Activated CD4-positive, alpha-beta T cell treated with anti-CD3 and anti-CD28 coated beads for 1 hour (primary cell): ENCODE results near the gene MAP1B.
"Not testable (repeated sequence)": the region's sequence is repeated elsewhere in the genome, so short reads cannot be mapped to it uniquely, and the experiment has no call there.

Source experiments
- DNase-seq: peaks from one replicate; pipeline ENCODE4 v3.0.0-alpha.2; 2020

MAP1B gene

GRCh38 chr5:72107131-72107900 is at the start of gene MAP1B:
Gene MAP1B (plus strand): TSS chr5:72107475. CDS start chr5:72107532, 57 bp downstream.
- DNase-seq = no peak

GRCh38 chr5:72057816-72058215 is 49.5 kb upstream of the MAP1B start:
- DNase-seq = no peak

GRCh38 chr5:72063219-72063819 is 44.0 kb upstream of the MAP1B start:
- DNase-seq = no peak

GRCh38 chr5:72064801-72065570 is 42.3 kb upstream of the MAP1B start:
- no peak for DNase-seq

- DNase-seq = no peak
These were observed 41.5 kb upstream of the MAP1B start for GRCh38 chr5:72065751-72066255.

- DNase-seq = no peak
These were observed 40.6 kb upstream of the MAP1B start for GRCh38 chr5:72066705-72067107.

- no peak for DNase-seq
These were observed 39.4 kb upstream of the MAP1B start for GRCh38 chr5:72067682-72068470.

GRCh38 chr5:72070529-72070928 is 36.7 kb upstream of the MAP1B start:
- no peak for DNase-seq

- DNase-seq = no peak
These were observed 35.4 kb upstream of the MAP1B start for GRCh38 chr5:72071906-72072305.

- no peak for DNase-seq
These were observed 33.0 kb upstream of the MAP1B start for GRCh38 chr5:72074251-72074650.

GRCh38 chr5:72075461-72075860 is 31.8 kb upstream of the MAP1B start:
- no peak for DNase-seq

GRCh38 chr5:72076621-72077300 is 30.5 kb upstream of the MAP1B start:
- no peak for DNase-seq

GRCh38 chr5:72077390-72077789 is 29.9 kb upstream of the MAP1B start:
- DNase-seq = no peak

GRCh38 chr5:72079288-72079687 is 28.0 kb upstream of the MAP1B start:
- DNase-seq = no peak

GRCh38 chr5:72082048-72082447 is 25.2 kb upstream of the MAP1B start:
- no peak for DNase-seq

- no peak for DNase-seq
These were observed 22.4 kb upstream of the MAP1B start for GRCh38 chr5:72084876-72085275.

GRCh38 chr5:72085319-72085718 is 22.0 kb upstream of the MAP1B start:
- no peak for DNase-seq

GRCh38 chr5:72089713-72090112 is 17.6 kb upstream of the MAP1B start:
- not testable (repeated sequence) for DNase-seq

GRCh38 chr5:72092074-72092473 is 15.2 kb upstream of the MAP1B start:
- no peak for DNase-seq

GRCh38 chr5:72093217-72093616 is 14.1 kb upstream of the MAP1B start:
- no peak for DNase-seq

GRCh38 chr5:72093824-72094223 is 13.5 kb upstream of the MAP1B start:
- DNase-seq = no peak

- DNase-seq = no peak
These were observed 10.6 kb upstream of the MAP1B start for GRCh38 chr5:72096602-72097188.
